ENCODE results near the gene STXBP6. TPM values are rescaled to one million over a fixed set of nuclear protein-coding genes. Genes with fewer than 3 reads are reported as not detected.

Gene STXBP6
- total RNA-seq, 1 donor from 2014 or later: 11.0 TPM

DNA sequence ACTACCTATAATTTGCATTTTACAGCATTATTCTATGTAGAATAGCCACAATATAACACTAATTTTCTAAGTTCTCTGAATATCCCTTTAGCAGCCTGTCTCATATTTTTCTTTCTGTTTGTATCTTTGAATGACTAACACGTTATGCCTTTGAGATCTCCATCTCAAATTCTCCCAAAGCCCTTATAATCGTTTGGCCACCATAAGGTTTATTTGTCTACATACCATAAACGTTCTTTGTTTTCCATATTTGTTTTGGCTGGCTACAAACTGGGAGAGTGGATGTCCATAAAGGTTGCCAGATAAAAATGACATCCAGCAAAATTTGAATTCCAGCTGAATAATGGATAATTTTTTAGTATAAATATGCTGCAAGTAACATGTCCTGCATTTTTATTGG is 203.7 kb downstream of the STXBP6 start:
- no peaks in the 10 kb centered on the region for H3K27me3 Mint-ChIP-seq (ENCODE audit: insufficient read depth, low read depth)
- H3K4me1 ChIP-seq: peaks cover 4% of the 10 kb centered on the region
- H3K27ac ChIP-seq: no peak overlapping the region
- no peaks in the 10 kb centered on the region for H3K4me1 Mint-ChIP-seq
- no peaks in the 10 kb centered on the region for H4K20me1 ChIP-seq (ENCODE audit: low read depth)
- H2AFZ ChIP-seq (replicated peaks): no peak overlapping the region
- H3K9me3 ChIP-seq (ENCODE audit: low read depth): no peaks in the 10 kb centered on the region
- H3K9ac ChIP-seq: no peak overlapping the region
- no peaks in the 10 kb centered on the region for H3K36me3 Mint-ChIP-seq
- H3K36me3 ChIP-seq: no peaks in the 10 kb centered on the region
- H3F3A ChIP-seq (ENCODE audit: low read depth): no peaks in the 10 kb centered on the region
- H3K9me3 Mint-ChIP-seq: no peaks in the 10 kb centered on the region
- TF ChIP-seq, protein P1, sequence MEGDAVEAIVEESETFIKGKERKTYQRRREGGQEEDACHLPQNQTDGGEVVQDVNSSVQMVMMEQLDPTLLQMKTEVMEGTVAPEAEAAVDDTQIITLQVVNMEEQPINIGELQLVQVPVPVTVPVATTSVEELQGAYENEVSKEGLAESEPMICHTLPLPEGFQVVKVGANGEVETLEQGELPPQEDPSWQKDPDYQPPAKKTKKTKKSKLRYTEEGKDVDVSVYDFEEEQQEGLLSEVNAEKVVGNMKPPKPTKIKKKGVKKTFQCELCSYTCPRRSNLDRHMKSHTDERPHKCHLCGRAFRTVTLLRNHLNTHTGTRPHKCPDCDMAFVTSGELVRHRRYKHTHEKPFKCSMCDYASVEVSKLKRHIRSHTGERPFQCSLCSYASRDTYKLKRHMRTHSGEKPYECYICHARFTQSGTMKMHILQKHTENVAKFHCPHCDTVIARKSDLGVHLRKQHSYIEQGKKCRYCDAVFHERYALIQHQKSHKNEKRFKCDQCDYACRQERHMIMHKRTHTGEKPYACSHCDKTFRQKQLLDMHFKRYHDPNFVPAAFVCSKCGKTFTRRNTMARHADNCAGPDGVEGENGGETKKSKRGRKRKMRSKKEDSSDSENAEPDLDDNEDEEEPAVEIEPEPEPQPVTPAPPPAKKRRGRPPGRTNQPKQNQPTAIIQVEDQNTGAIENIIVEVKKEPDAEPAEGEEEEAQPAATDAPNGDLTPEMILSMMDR (IDR thresholded peaks at IDR 0.05): no peak
- TF ChIP-seq EZH2phosphoT487 (IDR thresholded peaks at IDR 0.05): no peak
- no peak for TF ChIP-seq EZH2 (IDR thresholded peaks at IDR 0.05)
- DNase-seq (ENCODE audit: low spot score): no peak
- H3K4me3 ChIP-seq: no peak overlapping the region
- no peak overlapping the region for H3K27ac Mint-ChIP-seq
- H3K27me3 ChIP-seq: no peaks in the 10 kb centered on the region
- H3K79me2 ChIP-seq (ENCODE audit: low read depth): no peaks in the 10 kb centered on the region
- H3K4me2 ChIP-seq: no peak overlapping the region
- no peak overlapping the region for H3K4me3 Mint-ChIP-seq

- no peak overlapping the region for H3K4me3 ChIP-seq
- peak overlapping the region; percentile 78 for H3K27ac Mint-ChIP-seq
- H3K79me2 ChIP-seq (ENCODE audit: low read depth): no peaks in the 10 kb centered on the region
- peaks cover 4% of the 10 kb centered on the region for H3K4me1 ChIP-seq
- H3K27me3 ChIP-seq: no peaks in the 10 kb centered on the region
- H3K9ac ChIP-seq: no peak overlapping the region
- TF ChIP-seq EZH2 (IDR thresholded peaks at IDR 0.05): no peak
- TF ChIP-seq, protein P1 (IDR thresholded peaks at IDR 0.05): no peak
- no peak for TF ChIP-seq EZH2phosphoT487 (IDR thresholded peaks at IDR 0.05)
- no peaks in the 10 kb centered on the region for H3K4me1 Mint-ChIP-seq
- no peak overlapping the region for H2AFZ ChIP-seq (replicated peaks)
- H3K27me3 Mint-ChIP-seq (ENCODE audit: insufficient read depth, low read depth): no peaks in the 10 kb centered on the region
- H3K27ac ChIP-seq: no peak overlapping the region
- H3K36me3 ChIP-seq: no peaks in the 10 kb centered on the region
- no peak overlapping the region for H3K4me2 ChIP-seq
- no peaks in the 10 kb centered on the region for H3K9me3 ChIP-seq (ENCODE audit: low read depth)
- H3F3A ChIP-seq (ENCODE audit: low read depth): no peaks in the 10 kb centered on the region
- no peak for DNase-seq (ENCODE audit: low spot score)
- H3K36me3 Mint-ChIP-seq: no peaks in the 10 kb centered on the region
- H3K9me3 Mint-ChIP-seq: no peaks in the 10 kb centered on the region
- no peaks in the 10 kb centered on the region for H4K20me1 ChIP-seq (ENCODE audit: low read depth)
- no peak overlapping the region for H3K4me3 Mint-ChIP-seq
Measured at GRCh38 chr14:24845851-24846250, 204.1 kb downstream of the STXBP6 start.

DNA sequence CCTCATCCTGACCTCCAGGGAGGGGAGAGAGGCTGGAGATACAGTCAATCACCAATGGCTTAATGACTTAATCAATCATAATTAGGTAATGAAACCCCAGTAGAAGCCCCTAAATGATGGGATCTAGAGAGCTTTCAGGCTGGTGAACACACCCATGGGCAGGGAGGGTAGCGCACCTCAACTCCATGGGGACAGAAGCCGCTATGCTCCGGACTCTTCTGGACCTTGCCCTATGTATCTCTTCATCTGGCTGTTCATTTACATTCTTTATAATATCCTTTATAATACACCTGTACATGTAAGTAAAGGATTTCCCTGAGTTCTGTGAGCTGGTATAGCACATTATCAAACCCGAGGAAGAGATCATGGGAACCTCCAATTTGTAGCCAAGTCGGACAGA is 205.9 kb downstream of the STXBP6 start:
- Mint-ChIP-seq H3K27ac (no peak overlapping the region), H3K9me3 (no peaks in the 10 kb centered on the region), H3K36me3 (no peaks in the 10 kb centered on the region), H3K4me3 (no peak overlapping the region), H3K4me1 (peaks cover 2% of the 10 kb centered on the region), H3K27me3 (ENCODE audit: insufficient read depth, low read depth) (no peaks in the 10 kb centered on the region)
- Histone ChIP-seq H2AFZ (replicated peaks) (no peak overlapping the region), H3K79me2 (ENCODE audit: low read depth) (no peaks in the 10 kb centered on the region), H3F3A (ENCODE audit: low read depth) (no peaks in the 10 kb centered on the region), H3K4me2 (no peak overlapping the region), H3K4me1 (peaks cover 16% of the 10 kb centered on the region), H3K4me3 (no peak overlapping the region), H3K9me3 (ENCODE audit: low read depth) (no peaks in the 10 kb centered on the region), H3K9ac (no peak overlapping the region), H3K36me3 (no peaks in the 10 kb centered on the region), H4K20me1 (ENCODE audit: low read depth) (no peaks in the 10 kb centered on the region), H3K27me3 (no peaks in the 10 kb centered on the region), H3K27ac (no peak overlapping the region)
- TF ChIP-seq EZH2phosphoT487 (IDR thresholded peaks at IDR 0.05): no peak
- TF ChIP-seq, protein P1 (IDR thresholded peaks at IDR 0.05): no peak
- TF ChIP-seq EZH2 (IDR thresholded peaks at IDR 0.05): no peak
- no peak for DNase-seq (ENCODE audit: low spot score)

Data from neural progenitor cell (in vitro differentiated cells).